ENCODE measurements around the gene LMAN1L.
A peak's percentile ranks its signal among the peaks of the same experiment; 100 is the strongest.

LMAN1L gene

GRCh38 chr15:74775132-74775562 is 37.5 kb upstream of the LMAN1L start:
- Histone ChIP-seq H4K20me1 (ENCODE audit: control insufficient read depth, insufficient read depth, low read depth, low read length) (no peaks in the 10 kb centered on the region), H3F3A (ENCODE audit: control insufficient read depth, insufficient read depth) (peaks cover 33% of the 10 kb centered on the region), H3K27ac (ENCODE audit: low read depth, low read length) (peak overlapping the region; percentile 99), H3K79me2 (ENCODE audit: control insufficient read depth, low read length) (peaks cover 46% of the 10 kb centered on the region), H3K4me3 (ENCODE audit: low read length) (peak overlapping the region; percentile 70), H3K4me2 (ENCODE audit: low read length) (peak overlapping the region; percentile 93), H3K4me1 (ENCODE audit: control insufficient read depth, low read length) (peaks cover 97% of the 10 kb centered on the region), H3K9me3 (ENCODE audit: control insufficient read depth, insufficient read depth, low read length) (no peaks in the 10 kb centered on the region), H3K36me3 (ENCODE audit: control insufficient read depth, low read length) (peaks cover 9% of the 10 kb centered on the region; the same call in 1 of the 2 replicates), H3K9me2 (replicated peaks; ENCODE audit: control insufficient read depth, low read length) (no peaks in the 10 kb centered on the region), H3K27me3 (ENCODE audit: control insufficient read depth, low read length) (no peaks in the 10 kb centered on the region)
- TF ChIP-seq EZH2phosphoT487 (IDR thresholded peaks at IDR 0.05; ENCODE audit: borderline replicate concordance, low read length) = no peak
- TF ChIP-seq CTCF (IDR thresholded peaks at IDR 0.05; ENCODE audit: low read depth, low read length, poor library complexity, severe bottlenecking) = no peak

DNA sequence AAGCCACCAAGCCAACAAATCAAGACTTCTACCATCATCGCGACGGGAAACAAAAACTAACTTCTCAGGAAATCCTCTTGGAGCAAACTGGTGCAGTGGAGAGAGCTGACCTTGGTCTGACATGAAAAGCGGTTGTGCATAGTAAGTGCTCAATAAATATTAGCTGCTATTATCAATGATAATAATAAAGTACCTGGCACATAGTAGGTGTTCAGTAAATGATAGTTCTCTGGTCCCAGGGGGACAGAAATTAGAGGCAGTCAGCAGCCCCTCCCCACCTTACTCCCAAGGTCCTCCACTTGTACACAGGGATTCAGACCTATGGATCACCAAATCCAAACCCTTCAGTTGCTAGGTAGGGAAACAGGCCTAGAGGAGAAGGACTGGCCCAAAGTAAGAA is 36.7 kb upstream of the LMAN1L start:
- H3K79me2 ChIP-seq (ENCODE audit: control insufficient read depth, low read length) = peaks cover 54% of the 10 kb centered on the region
- no peaks in the 10 kb centered on the region for H3K27me3 ChIP-seq (ENCODE audit: control insufficient read depth, low read length)
- no peaks in the 10 kb centered on the region for H3K9me2 ChIP-seq (replicated peaks; ENCODE audit: control insufficient read depth, low read length)
- H3K4me2 ChIP-seq (ENCODE audit: low read length) = peak overlapping the region; percentile 93
- H3K4me1 ChIP-seq (ENCODE audit: control insufficient read depth, low read length) = peaks cover 99% of the 10 kb centered on the region
- H3K27ac ChIP-seq (ENCODE audit: low read depth, low read length) = peak overlapping the region; percentile 99
- TF ChIP-seq EZH2phosphoT487 (IDR thresholded peaks at IDR 0.05; ENCODE audit: borderline replicate concordance, low read length) (no peak), CTCF (IDR thresholded peaks at IDR 0.05; ENCODE audit: low read depth, low read length, poor library complexity, severe bottlenecking) (no peak)
- peaks cover 40% of the 10 kb centered on the region for H3F3A ChIP-seq (ENCODE audit: control insufficient read depth, insufficient read depth)
- H3K9me3 ChIP-seq (ENCODE audit: control insufficient read depth, insufficient read depth, low read length) = no peaks in the 10 kb centered on the region
- no peaks in the 10 kb centered on the region for H4K20me1 ChIP-seq (ENCODE audit: control insufficient read depth, insufficient read depth, low read depth, low read length)
- H3K36me3 ChIP-seq (ENCODE audit: control insufficient read depth, low read length) = peaks cover 9% of the 10 kb centered on the region; the same call in 1 of the 2 replicates
- H3K4me3 ChIP-seq (ENCODE audit: low read length) = peak overlapping the region; percentile 70

GRCh38 chr15:74776821-74777768 is 35.5 kb upstream of the LMAN1L start:
- TF ChIP-seq CTCF (IDR thresholded peaks at IDR 0.05; ENCODE audit: low read depth, low read length, poor library complexity, severe bottlenecking) (no peak), EZH2phosphoT487 (IDR thresholded peaks at IDR 0.05; ENCODE audit: borderline replicate concordance, low read length) (no peak)
- peak overlapping the region; percentile 70 for H3K4me3 ChIP-seq (ENCODE audit: low read length)
- H3K27ac ChIP-seq (ENCODE audit: low read depth, low read length) = peak overlapping the region; percentile 99
- H3K9me2 ChIP-seq (replicated peaks; ENCODE audit: control insufficient read depth, low read length) = no peaks in the 10 kb centered on the region
- no peaks in the 10 kb centered on the region for H4K20me1 ChIP-seq (ENCODE audit: control insufficient read depth, insufficient read depth, low read depth, low read length)
- H3K27me3 ChIP-seq (ENCODE audit: control insufficient read depth, low read length) = no peaks in the 10 kb centered on the region
- peaks cover 56% of the 10 kb centered on the region for H3K79me2 ChIP-seq (ENCODE audit: control insufficient read depth, low read length)
- peaks cover 95% of the 10 kb centered on the region for H3K4me1 ChIP-seq (ENCODE audit: control insufficient read depth, low read length)
- no peaks in the 10 kb centered on the region for H3K9me3 ChIP-seq (ENCODE audit: control insufficient read depth, insufficient read depth, low read length)
- H3K4me2 ChIP-seq (ENCODE audit: low read length) = peak overlapping the region; percentile 93
- H3F3A ChIP-seq (ENCODE audit: control insufficient read depth, insufficient read depth) = peaks cover 48% of the 10 kb centered on the region
- peaks cover 9% of the 10 kb centered on the region; the same call in 1 of the 2 replicates for H3K36me3 ChIP-seq (ENCODE audit: control insufficient read depth, low read length)

Data from DOHH2 (cell line).